Choroid plexus epithelial cell (primary cell): Measurements from ENCODE around the gene RPL28.
A peak's percentile ranks its signal among the peaks of the same experiment; 100 is the strongest.

Experiments used
- DNase-seq: peaks from one replicate; pipeline ENCODE4 v3.0.0-alpha.2; 2010; ENCODE audit warnings: low read depth
- H3K4me3 ChIP-seq: 2 replicates; pipeline ENCODE4 v1.5.1; 2011; ENCODE audit warnings: low read depth, mild to moderate bottlenecking, control low read depth, low read length, moderate library complexity
- TF ChIP-seq, protein P1 (sequence below): conservative IDR thresholded peaks from 2 replicates; pipeline ENCODE4 v1.5.1; 2011; ENCODE audit warnings: low read depth, mild to moderate bottlenecking, control low read depth, inconsistent platforms, low read length, moderate library complexity

Gene RPL28

DNA sequence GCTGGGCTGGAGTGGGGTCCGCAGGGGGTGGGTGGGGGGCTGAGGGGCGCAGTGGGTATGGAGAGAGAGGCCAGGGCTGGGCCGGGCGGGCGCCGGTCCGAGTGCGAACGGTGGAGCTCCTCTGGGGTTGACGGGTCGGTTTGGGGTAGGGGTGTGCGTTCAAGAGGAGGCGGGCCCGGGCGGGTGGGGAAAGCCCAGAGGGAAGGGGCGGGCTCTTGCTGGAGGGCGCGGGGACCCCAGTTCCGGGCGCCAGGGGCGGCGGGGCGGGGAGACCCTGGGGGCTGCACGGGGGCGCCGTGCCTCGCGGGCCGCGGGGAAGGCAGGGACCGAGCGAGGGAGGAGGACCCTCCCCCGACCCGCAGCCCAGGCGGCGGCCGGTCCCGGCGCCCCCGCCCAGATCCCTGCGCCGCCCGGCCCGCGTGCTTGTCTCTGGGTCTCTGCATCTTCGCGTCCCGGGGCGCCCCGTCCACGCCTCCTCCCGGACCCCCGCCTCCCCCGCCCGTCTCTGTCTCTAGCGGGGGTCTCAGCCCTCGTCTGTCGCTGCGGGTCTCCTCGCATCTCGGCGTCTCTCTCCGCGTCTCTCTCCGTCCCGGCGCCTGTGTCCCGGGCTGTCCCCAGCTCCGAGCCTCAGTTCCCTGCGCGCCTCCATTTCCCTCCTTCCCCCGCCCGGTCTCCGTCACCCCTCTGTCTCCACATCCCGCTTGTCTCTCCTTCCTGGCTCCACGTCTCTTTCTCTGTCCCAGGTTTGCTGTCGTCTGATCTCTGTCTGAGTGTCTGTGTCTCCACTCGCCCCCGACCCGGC lies 65.6 kb downstream of the RPL28 start:
- no peak for DNase-seq
- H3K4me3 ChIP-seq, result no peak overlapping the region
- TF ChIP-seq, protein P1, sequence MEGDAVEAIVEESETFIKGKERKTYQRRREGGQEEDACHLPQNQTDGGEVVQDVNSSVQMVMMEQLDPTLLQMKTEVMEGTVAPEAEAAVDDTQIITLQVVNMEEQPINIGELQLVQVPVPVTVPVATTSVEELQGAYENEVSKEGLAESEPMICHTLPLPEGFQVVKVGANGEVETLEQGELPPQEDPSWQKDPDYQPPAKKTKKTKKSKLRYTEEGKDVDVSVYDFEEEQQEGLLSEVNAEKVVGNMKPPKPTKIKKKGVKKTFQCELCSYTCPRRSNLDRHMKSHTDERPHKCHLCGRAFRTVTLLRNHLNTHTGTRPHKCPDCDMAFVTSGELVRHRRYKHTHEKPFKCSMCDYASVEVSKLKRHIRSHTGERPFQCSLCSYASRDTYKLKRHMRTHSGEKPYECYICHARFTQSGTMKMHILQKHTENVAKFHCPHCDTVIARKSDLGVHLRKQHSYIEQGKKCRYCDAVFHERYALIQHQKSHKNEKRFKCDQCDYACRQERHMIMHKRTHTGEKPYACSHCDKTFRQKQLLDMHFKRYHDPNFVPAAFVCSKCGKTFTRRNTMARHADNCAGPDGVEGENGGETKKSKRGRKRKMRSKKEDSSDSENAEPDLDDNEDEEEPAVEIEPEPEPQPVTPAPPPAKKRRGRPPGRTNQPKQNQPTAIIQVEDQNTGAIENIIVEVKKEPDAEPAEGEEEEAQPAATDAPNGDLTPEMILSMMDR, result no peak

DNA sequence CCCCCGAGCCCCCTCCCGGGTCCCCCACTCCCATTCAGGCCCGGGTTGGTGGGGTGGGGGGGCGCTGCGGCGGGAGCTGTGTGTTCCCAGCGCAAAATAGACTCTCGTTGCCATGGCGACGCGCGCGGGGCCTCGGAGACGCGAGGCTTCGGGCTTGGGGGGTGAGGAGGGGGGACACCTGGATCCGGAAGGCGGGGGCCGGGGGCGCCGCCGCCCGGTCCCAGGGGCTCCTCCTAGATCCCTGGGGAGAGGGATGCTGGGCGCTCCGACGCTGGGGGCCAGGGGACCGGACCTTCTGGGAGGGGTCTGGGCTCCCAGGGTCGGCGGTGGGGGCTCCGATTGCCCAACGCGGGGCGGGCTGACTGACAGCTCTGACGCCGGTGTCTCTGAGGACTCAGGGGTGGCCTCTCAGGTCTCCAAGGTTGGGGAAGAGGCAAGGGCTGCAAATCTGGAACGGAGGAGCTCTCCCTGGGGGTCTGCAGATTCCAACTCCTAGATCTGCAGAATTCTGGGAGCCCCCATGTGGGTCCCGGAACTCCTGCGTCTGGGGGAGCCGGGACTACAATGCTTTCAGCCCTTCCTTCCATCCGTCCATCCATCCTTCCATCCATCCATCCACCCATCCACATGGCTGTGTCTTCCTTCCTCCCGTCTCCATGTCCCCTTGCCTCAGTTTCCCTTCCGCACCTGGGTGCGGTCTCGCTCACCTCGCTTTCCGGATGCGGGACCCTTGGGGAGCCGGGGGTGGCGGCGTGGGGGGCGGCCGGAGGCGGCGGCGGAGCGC lies 66.4 kb downstream of the RPL28 start:
- DNase-seq, result no peak
- H3K4me3 ChIP-seq, result peak overlapping the region; percentile 40
- TF ChIP-seq, protein P1, result no peak
